HepG2 (cell line): ENCODE data around the gene IKZF3. TPM values are rescaled to one million over a fixed set of nuclear protein-coding genes. Genes with fewer than 3 reads are reported as not detected.

Source experiments
- ATAC-seq: fragments of 200-7000 bp; cut with Tn5 transposase; 3 replicates; pipeline ENCODE4 v1.9.1; 2020; ENCODE audit warnings: mild to moderate bottlenecking, moderate library complexity
- BruUV-seq: library from RNA; stranded (reverse); fragments of 400-500 nt; replicated peaks from 2 replicates; lab custom pipeline; 2021; lab: Mats Ljungman, UMichigan
- CTCF ChIA-PET: fragments of 300-600 bp; formaldehyde crosslinking; extraction: SDS; loops from one replicate; lab custom pipeline; 2021; ENCODE audit warnings: low total read pairs, inconsistent platforms, low intra/inter-chr PET ratio; lab: Yijun Ruan, JAX
- POLR2A ChIA-PET: fragments of 350-600 bp; sonication (Branson Sonifier 250); formaldehyde crosslinking; loops from one replicate; lab custom pipeline; 2020; ENCODE audit warnings: antibody characterized with exemption, inconsistent platforms; lab: Yijun Ruan, JAX
- DNase-seq: peaks from one replicate; pipeline ENCODE4 v3.0.0-alpha.2; 2015; ENCODE audit warnings: low spot score
- FAIRE-seq: peaks from 3 replicates; lab custom pipeline; 2011; peaks lifted over from hg19 to GRCh38; lab: Jason Lieb, UNC
- H2AFZ ChIP-seq: one replicate; pipeline ENCODE4 v1.6.1; 2011; ENCODE audit warnings: low read length, inconsistent platforms
- H3K27ac ChIP-seq: fragments of 300-600 bp; 3 replicates; pipeline ENCODE4 v1.8.0; 2011; ENCODE audit warnings: mixed run types, mild to moderate bottlenecking, mixed read lengths, low read length, inconsistent platforms; ENCODE audit not compliant: insufficient read depth; ENCODE audit errors: extremely low read length
- H3K27me3 ChIP-seq, 2 experiments: fragments of 200-600 bp in 1 of 2; 2 replicates in 1 of 2; 3 replicates in 1 of 2; pipeline versions ENCODE4 v1.6.0 to v1.8.0; 2011; ENCODE audit warnings: low read length in 2 of 2, mild to moderate bottlenecking in 2 of 2, moderate library complexity in 2 of 2, inconsistent platforms in 1 of 2; ENCODE audit not compliant: insufficient read depth in 2 of 2, control insufficient read depth in 1 of 2
- H3K36me3 ChIP-seq, 2 experiments: fragments of 200-600 bp in 1 of 2; replicated peaks in 1 of 2; 2 replicates in 1 of 2; 3 replicates in 1 of 2; pipeline versions ENCODE4 v1.5.1 to v1.8.0; 2011; ENCODE audit warnings: low read length in 2 of 2, inconsistent platforms in 1 of 2; ENCODE audit not compliant: insufficient read depth in 2 of 2, control insufficient read depth in 1 of 2
- H3K4me1 ChIP-seq: 2 replicates; pipeline ENCODE4 v1.5.1; 2012; ENCODE audit warnings: low read length, inconsistent platforms; ENCODE audit not compliant: insufficient read depth
- H3K4me2 ChIP-seq: 2 replicates; pipeline ENCODE4 v1.6.0; 2011; ENCODE audit warnings: low read depth, low read length, inconsistent platforms
- H3K4me3 ChIP-seq, 3 experiments: fragments of 200-600 bp in 1 of 3; sonication (generic), shearing (Covaris generic) in 1 of 3; replicated peaks in 1 of 3; 2 replicates each; pipeline ENCODE4 v1.5.1; 2011 to 2016; ENCODE audit warnings: low read length in 3 of 3, inconsistent platforms in 2 of 3, low read depth in 2 of 3, mild to moderate bottlenecking in 2 of 3, control low read depth in 1 of 3, mixed read lengths in 1 of 3; ENCODE audit not compliant: insufficient read depth in 1 of 3
- H3K79me2 ChIP-seq: one replicate; pipeline ENCODE4 v1.6.1; 2011; ENCODE audit warnings: low read length, inconsistent platforms; ENCODE audit not compliant: insufficient read depth
- H3K9ac ChIP-seq: 2 replicates; pipeline ENCODE4 v1.6.0; 2011; ENCODE audit warnings: mild to moderate bottlenecking, low read depth, low read length, inconsistent platforms; ENCODE audit not compliant: insufficient read depth
- H3K9me3 ChIP-seq: 2 replicates; pipeline ENCODE4 v1.5.1; 2012; ENCODE audit warnings: mild to moderate bottlenecking, low read length
- H4K20me1 ChIP-seq: 2 replicates; pipeline ENCODE4 v1.6.0; 2011; ENCODE audit warnings: inconsistent platforms, mild to moderate bottlenecking, low read length, moderate library complexity; ENCODE audit not compliant: insufficient read depth
- ATF7 ChIP-seq, 2 experiments: fragments of 450-650 bp in 1 of 2; sonication (generic) in 1 of 2; formaldehyde crosslinking in 1 of 2; IDR thresholded peaks; 2 replicates each; pipeline versions ENCODE4 v1.4.0 to v1.6.1; 2016 to 2020; ENCODE audit warnings: antibody characterized with exemption in 1 of 2, mild to moderate bottlenecking in 1 of 2, missing genetic modification reagents in 1 of 2
- CAMTA2 ChIP-seq: sonication (generic); formaldehyde crosslinking; IDR thresholded peaks from 2 replicates; pipeline ENCODE4 v1.4.0; 2020; ENCODE audit warnings: mild to moderate bottlenecking, missing genetic modification reagents, borderline replicate concordance
- CHD4 ChIP-seq: fragments of 200-600 bp; sonication (generic); IDR thresholded peaks from 2 replicates; pipeline ENCODE4 v1.7.0; 2017; ENCODE audit warnings: mild to moderate bottlenecking, low read length, borderline replicate concordance
- MED8 ChIP-seq: sonication (generic); formaldehyde crosslinking; IDR thresholded peaks from 2 replicates; pipeline ENCODE4 v1.8.1; 2023; ENCODE audit warnings: mild to moderate bottlenecking, missing genetic modification reagents; ENCODE audit not compliant: insufficient replicate concordance
- NFKBIZ ChIP-seq: IDR thresholded peaks from 2 replicates; pipeline ENCODE4 v1.6.1; 2018; ENCODE audit warnings: missing genetic modification reagents, missing compliant biosample characterization
- POGZ ChIP-seq: sonication (generic); formaldehyde crosslinking; IDR thresholded peaks from 2 replicates; pipeline ENCODE4 v1.4.0; 2020; ENCODE audit warnings: mild to moderate bottlenecking, missing genetic modification reagents
- RBM39 ChIP-seq: fragments of 200-400 bp; formaldehyde crosslinking; IDR thresholded peaks from one replicate; pipeline ENCODE4 v1.6.1; 2018; ENCODE audit warnings: antibody characterized with exemption, mild to moderate bottlenecking, low read depth, low read length; ENCODE audit not compliant: poor library complexity, severe bottlenecking
- RCOR2 ChIP-seq: IDR thresholded peaks from 2 replicates; pipeline ENCODE4 v1.6.1; 2016; ENCODE audit warnings: missing biosample characterization, missing genetic modification reagents
- TARDBP ChIP-seq: sonication (generic); formaldehyde crosslinking; IDR thresholded peaks from 2 replicates; pipeline ENCODE4 v1.8.0; 2022; ENCODE audit warnings: mild to moderate bottlenecking, missing genetic modification reagents
- ZNF468 ChIP-seq: sonication (generic); formaldehyde crosslinking; IDR thresholded peaks from 2 replicates; pipeline ENCODE4 v1.8.0; 2022; ENCODE audit warnings: mild to moderate bottlenecking, moderate library complexity, missing genetic modification reagents
- ZNF547 ChIP-seq: sonication (generic); formaldehyde crosslinking; IDR thresholded peaks from 2 replicates; pipeline ENCODE4 v1.5.1; 2020; ENCODE audit warnings: mild to moderate bottlenecking, missing genetic modification reagents
- ZNF549 ChIP-seq: sonication (generic); formaldehyde crosslinking; IDR thresholded peaks from 2 replicates; pipeline ENCODE4 v1.5.0; 2020; ENCODE audit warnings: missing genetic modification reagents
- ZSCAN29 ChIP-seq: sonication (generic); formaldehyde crosslinking; conservative IDR thresholded peaks from 2 replicates; pipeline ENCODE4 v1.4.0; 2020; ENCODE audit warnings: mild to moderate bottlenecking, missing genetic modification reagents
- WGBS: methylation state at CpG from one replicate; pipeline ENCODE4 v1.1.6; 2017; ENCODE audit warnings: low lambda C conversion rate; 5-methylcytosine and 5-hydroxymethylcytosine counted together
- in situ Hi-C: cut with HindIII; loops from 2 replicates; pipeline ENCODE4 v1.10.0; 2017; ENCODE audit warnings: low pct_unique_long_range_greater_than_20kb; ENCODE audit not compliant: extremely low pct_ligation_motif_present
- intact Hi-C: fragments of 100-400 bp; cut with micrococcal nuclease; formaldehyde crosslinking; loops from one replicate; pipeline ENCODE4 v1.10.0; 2022; ENCODE audit not compliant: unreplicated experiment
- polyA plus RNA-seq, 8 experiments: library from polyadenylated mRNA; depleted of rRNA in 3 of 8; stranded (reverse) in 7 of 8; unstranded in 1 of 8; fragments of >200 nt; fragmentation: Illumina TruSeq in 4 of 8; extraction: Trizol in 4 of 8; gene quantifications; 2 replicates each; pipeline versions ENCODE4 v1.2.1 to v1.2.3, GENCODE V29; 2011 to 2016; ENCODE audit warnings: low read depth in 4 of 8, missing spikeins in 1 of 8, mixed read lengths in 1 of 8; ENCODE audit not compliant: insufficient read depth in 1 of 8
- total RNA-seq, 5 experiments: library from RNA; depleted of rRNA; stranded (reverse); fragments of >200 nt; fragmentation: Illumina TruSeq; extraction: Trizol; gene quantifications; 2 replicates each; pipeline ENCODE4 v1.2.3, GENCODE V29; 2016; ENCODE audit warnings: low read depth in 1 of 5
- TF ChIP-seq, protein P1 (sequence below): sonication (generic); IDR thresholded peaks from 2 replicates; pipeline ENCODE4 v1.6.1; 2016; ENCODE audit warnings: low read depth, borderline replicate concordance
- TF ChIP-seq, protein P2 (sequence below): sonication (generic); formaldehyde crosslinking; IDR thresholded peaks from 2 replicates; pipeline ENCODE4 v1.4.0; 2020; ENCODE audit warnings: mild to moderate bottlenecking, missing genetic modification reagents

Gene IKZF3
- total and polyA plus RNA-seq, 2 of the 13 experiments (the other 11 are each of a cell fraction or from before 2014, with no cell fraction given): not detected

DNA sequence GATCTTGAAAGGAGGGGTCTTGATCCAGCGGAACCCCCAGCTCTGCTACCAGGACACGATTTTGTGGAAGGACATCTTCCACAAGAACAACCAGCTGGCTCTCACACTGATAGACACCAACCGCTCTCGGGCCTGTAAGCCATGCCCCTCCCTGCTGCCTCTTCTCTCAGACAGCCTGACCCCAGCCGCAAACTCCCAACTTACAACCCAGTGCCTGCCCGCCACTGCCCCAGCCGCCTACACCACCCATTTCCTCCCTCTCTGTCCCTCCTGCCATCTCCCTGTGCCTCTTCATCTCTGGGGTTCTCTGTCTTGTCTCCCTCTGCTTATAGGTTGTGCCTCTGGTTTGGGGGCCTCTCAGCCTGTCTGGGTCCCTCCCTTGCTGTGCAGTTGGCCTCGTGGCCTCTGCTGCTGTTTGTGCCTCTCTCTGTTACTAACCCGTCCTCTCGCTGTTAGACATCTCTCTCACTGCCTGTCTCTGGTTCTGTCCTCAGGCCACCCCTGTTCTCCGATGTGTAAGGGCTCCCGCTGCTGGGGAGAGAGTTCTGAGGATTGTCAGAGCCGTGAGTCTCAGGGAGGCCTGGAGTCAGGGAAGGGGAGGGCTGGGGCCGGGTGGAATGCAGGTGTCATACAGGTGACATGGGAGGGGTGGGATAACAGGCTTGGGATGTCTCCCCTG is 154.7 kb downstream of the IKZF3 start:
- DNase-seq (no peak), FAIRE-seq (no peak)
- peaks cover 8% of the 10 kb centered on the region; the same call in 1 of the 2 replicates for H4K20me1 ChIP-seq

More for the DNA sequence above, 154.7 kb downstream of the IKZF3 start:
- WGBS: 97% methylated on average over 13 of the region's 14 CpGs
- peaks cover 45 to 77% of the 10 kb centered on the region in 2 experiments for H3K36me3 ChIP-seq
- CTCF ChIA-PET: no interaction called here
- H3K27me3 ChIP-seq: no peaks in the 10 kb centered on the region
- no peak overlapping the region for H3K27ac ChIP-seq
- no peaks in the 10 kb centered on the region for H3K9me3 ChIP-seq
- intact Hi-C loops: no loop called here
- TF ChIP-seq POGZ (CRISPR knock-in tag) (no peak), CAMTA2 (no peak), ATF7 (IDR thresholded peaks at IDR 0.05) (no peak), ATF7 (CRISPR knock-in tag; IDR thresholded peaks at IDR 0.05) (no peak), MED8 (CRISPR knock-in tag) (no peak), RCOR2 (CRISPR knock-in tag) (no peak), ZSCAN29 (CRISPR knock-in tag) (no peak), CHD4 (no peak), TARDBP (CRISPR knock-in tag) (no peak), NFKBIZ (CRISPR knock-in tag) (no peak), RBM39 (no peak), ZNF549 (CRISPR knock-in tag) (no peak), ZNF468 (CRISPR knock-in tag) (no peak), ZNF547 (CRISPR knock-in tag) (no peak)
- TF ChIP-seq, protein P1, sequence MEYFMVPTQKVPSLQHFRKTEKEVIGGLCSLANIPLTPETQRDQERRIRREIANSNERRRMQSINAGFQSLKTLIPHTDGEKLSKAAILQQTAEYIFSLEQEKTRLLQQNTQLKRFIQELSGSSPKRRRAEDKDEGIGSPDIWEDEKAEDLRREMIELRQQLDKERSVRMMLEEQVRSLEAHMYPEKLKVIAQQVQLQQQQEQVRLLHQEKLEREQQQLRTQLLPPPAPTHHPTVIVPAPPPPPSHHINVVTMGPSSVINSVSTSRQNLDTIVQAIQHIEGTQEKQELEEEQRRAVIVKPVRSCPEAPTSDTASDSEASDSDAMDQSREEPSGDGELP: no peak
- TF ChIP-seq, protein P2, sequence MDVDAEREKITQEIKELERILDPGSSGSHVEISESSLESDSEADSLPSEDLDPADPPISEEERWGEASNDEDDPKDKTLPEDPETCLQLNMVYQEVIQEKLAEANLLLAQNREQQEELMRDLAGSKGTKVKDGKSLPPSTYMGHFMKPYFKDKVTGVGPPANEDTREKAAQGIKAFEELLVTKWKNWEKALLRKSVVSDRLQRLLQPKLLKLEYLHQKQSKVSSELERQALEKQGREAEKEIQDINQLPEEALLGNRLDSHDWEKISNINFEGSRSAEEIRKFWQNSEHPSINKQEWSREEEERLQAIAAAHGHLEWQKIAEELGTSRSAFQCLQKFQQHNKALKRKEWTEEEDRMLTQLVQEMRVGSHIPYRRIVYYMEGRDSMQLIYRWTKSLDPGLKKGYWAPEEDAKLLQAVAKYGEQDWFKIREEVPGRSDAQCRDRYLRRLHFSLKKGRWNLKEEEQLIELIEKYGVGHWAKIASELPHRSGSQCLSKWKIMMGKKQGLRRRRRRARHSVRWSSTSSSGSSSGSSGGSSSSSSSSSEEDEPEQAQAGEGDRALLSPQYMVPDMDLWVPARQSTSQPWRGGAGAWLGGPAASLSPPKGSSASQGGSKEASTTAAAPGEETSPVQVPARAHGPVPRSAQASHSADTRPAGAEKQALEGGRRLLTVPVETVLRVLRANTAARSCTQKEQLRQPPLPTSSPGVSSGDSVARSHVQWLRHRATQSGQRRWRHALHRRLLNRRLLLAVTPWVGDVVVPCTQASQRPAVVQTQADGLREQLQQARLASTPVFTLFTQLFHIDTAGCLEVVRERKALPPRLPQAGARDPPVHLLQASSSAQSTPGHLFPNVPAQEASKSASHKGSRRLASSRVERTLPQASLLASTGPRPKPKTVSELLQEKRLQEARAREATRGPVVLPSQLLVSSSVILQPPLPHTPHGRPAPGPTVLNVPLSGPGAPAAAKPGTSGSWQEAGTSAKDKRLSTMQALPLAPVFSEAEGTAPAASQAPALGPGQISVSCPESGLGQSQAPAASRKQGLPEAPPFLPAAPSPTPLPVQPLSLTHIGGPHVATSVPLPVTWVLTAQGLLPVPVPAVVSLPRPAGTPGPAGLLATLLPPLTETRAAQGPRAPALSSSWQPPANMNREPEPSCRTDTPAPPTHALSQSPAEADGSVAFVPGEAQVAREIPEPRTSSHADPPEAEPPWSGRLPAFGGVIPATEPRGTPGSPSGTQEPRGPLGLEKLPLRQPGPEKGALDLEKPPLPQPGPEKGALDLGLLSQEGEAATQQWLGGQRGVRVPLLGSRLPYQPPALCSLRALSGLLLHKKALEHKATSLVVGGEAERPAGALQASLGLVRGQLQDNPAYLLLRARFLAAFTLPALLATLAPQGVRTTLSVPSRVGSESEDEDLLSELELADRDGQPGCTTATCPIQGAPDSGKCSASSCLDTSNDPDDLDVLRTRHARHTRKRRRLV (CRISPR knock-in tag): no peak
- TF ChIP-seq, all 625 proteins: peak for 0
- H2AFZ ChIP-seq: no peak overlapping the region
- POLR2A ChIA-PET: no interaction called here
- no peak overlapping the region for H3K9ac ChIP-seq
- no peak for ATAC-seq
- H3K4me3 ChIP-seq: no peak overlapping the region
- peaks cover 11% of the 10 kb centered on the region for H3K79me2 ChIP-seq
- no TSS peak for BruUV-seq
- H3K4me2 ChIP-seq: no peak overlapping the region
- in situ Hi-C loops: no loop called here
- H3K4me1 ChIP-seq: peaks cover 15% of the 10 kb centered on the region
